Stimulated activated CD4-positive, alpha-beta T cell treated with anti-CD3 and anti-CD28 coated beads, Interleukin-1b, Interleukin-23, amount 100 ng/mL, for 1 hour (primary cell): ENCODE measurements around the gene TAF9.
A peak's percentile ranks its signal among the peaks of the same experiment; 100 is the strongest.
"Not testable (repeated sequence)": the region's sequence is repeated elsewhere in the genome, so short reads cannot be mapped to it uniquely, and the experiment has no call there.

Source experiments
- DNase-seq, 2 donors: peaks; one replicate each; pipeline ENCODE4 v3.0.0-alpha.2; 2020; ENCODE audit warnings: low read depth in 2 of 2

Gene TAF9

DNA sequence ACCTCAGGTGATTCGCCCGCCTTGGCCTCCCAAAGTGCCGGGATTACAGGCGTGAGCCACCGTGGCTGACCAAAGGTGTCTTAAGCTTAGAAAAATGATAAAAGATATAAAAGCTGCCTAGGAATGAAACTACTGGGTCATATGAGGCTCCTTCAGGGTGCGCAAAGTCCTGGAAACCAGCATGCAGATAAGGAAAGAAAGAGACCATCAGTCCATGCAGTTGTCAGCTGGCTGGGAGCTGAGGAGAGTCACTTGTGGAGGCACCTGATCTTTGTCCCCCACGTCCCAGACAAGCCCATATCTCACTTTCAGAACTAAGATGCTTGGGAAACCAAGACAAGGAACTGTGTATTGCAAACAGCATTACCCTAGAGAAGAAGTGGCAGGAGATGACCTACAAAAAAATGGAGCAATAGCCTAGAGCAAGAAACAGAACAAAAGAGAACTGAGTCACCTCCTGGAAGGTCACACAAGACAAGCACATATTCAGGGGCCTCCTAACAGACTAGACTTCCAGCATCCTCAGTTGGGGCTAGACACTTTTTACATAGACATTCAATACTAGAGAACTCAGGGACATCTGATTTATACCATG lies 33.9 kb downstream of the TAF9 start:
- DNase-seq: no peak

DNA sequence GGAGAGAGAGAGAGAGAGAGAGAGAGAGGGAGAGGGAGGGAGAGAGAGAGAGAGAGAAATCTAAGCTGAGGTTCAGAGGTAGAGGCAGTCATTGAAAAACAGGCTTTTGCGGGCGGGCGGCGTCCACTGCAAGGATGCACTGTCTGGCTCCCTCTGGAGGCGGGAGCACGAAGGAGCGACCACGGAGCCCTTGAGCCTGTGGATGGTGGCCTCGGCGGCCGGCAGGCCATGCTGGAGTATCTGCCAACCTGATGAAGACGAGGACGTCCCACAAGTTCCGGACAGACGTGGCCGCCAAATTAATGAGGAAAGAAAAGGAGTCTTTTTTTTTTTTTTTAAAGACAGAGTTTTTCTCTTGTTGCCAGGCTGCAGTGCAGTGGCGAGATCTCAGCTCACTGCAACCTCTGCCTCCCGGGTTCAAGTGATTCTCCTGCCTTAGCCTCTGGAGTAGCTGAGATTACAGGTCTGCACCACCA lies 34.5 kb downstream of the TAF9 start:
- peak; percentile 45 to 50 for DNase-seq

DNA sequence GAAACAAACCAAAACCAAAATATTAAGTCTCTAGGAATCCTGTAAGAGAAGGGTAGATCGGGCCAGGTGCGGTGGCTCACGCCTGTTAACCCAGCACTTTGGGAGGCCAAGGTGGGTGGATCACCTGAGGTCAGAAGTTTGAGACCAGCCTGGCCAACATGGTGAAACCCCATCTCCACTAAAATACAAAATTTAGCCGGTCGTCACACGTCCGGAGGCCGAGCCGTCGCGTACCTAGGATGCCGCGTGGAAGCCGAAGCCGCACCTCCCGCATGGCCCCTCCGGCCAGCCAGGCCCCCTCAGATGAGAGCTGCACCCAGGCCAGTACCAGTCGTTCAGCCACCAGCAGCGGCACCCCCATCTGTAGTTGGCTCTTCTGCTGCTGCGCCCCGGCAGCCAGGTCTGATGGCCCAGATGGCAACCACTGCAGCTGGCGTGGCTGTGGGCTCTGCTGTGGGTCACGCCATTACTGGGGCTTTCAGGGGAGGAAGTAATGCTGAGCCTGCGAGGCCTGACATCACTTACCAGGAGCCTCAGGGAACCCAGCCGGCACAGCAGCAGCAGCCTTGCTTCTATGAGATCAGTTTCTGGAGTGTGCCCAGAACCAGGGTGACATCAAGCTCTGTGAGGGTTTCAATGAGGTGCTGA lies 35.5 kb downstream of the TAF9 start:
- not testable (repeated sequence) for DNase-seq

DNA sequence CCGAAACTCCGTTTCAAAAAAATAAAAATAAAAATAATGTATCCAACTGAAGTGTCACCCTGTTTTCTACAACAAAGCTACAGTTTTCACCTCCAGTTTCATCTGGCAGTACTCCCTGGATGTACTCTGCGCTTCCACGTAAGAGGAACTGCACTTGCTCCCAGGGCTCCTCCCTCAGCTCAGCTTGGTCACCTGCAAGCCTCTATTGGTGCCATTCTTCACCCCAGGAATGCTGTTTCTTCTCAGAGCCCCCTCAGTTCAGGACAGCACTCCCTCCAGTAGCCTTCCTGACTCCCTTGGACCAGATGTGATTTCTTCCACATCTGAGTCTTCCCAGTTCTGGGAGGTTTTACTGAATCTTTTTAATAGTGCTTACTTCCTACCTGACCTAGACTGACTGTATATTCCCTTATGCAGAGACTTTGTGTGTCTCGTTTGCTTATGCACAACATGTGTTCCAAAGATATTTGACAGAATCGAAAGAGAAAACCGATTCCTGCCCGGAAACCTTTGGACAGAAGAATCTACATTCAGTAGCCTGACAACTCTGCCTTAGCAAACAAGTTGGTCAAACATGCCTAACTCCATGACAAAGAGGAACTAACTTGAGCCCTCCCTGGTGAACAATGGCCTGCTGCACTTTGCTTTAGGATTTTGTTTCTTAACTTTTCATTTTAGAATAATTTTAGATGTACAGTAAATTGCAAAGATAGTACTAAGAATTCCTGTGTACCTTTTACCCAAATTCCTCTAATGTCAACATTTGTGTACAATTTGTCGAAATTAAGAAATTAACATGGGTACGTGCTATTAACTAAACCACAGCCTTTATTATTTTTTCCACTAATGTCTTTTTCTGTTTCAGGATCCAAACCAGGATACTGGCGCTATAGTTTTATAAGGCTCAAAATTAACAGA lies 37.5 kb downstream of the TAF9 start:
- DNase-seq: no peak

DNA sequence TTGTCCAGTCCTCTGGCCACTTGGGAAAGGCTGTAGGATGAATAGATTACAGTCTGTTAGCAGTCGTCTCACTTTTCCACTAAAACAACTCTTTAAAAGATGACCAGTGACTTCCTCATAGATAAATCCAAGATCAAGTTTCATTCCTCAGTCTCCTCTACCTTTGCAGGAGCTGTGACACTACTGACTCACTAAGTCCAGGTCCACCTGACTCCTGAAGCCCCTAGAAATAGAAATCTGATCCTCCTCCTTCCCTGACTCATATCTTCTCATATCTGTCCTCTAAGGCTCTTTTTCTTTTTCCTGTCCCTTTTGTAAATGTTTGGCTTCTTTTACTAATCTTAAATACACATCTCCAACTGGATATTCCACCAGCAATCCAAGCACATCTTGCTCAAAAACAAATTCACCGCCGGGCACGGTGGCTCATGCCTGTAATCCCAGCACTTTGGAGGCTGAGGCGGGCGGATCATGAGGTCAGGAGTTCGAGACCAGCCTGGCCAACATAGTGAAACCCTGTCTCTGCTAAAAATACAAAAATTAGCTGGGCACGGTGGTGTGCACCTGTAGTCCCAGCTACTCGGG lies 39.3 kb downstream of the TAF9 start:
- DNase-seq: no peak

DNA sequence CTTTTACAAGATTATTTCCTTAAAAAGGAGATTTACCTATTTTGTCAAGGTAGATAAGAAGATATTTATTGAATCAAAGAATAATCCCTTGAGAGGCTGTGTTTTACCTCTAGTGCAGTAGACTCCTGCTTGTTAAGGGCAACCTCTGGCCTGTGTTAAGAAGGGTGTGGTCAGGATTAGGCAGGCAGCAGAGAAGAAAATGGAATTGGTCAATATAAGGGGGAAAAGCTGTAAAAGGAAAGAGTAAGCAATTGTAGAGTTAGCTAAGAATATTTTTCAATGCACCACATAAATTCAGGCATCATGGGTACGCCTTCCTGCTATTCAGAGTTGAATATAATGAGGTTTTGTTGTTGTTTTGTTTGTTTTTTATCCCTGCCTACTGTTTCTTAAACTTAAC lies 43.0 kb downstream of the TAF9 start:
- DNase-seq: no peak

DNA sequence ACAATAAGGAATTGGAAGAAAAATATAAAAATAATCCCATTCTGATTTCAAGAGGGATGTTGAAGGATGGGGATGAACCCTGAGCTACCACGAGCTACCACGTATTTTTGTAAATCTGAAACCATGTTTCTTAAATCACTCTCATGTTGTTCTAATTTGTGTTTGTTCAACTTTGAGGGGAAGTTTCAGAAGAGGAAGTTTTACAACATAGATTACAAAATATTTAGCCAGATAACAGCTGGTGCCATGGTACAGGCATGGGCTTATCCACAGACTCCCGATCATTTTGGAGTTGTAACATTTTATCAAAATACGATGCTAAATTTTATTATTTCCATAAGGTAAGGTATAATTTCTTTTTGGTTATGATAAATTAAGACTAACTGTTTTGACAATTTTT lies 51.9 kb downstream of the TAF9 start:
- DNase-seq: no peak

DNA sequence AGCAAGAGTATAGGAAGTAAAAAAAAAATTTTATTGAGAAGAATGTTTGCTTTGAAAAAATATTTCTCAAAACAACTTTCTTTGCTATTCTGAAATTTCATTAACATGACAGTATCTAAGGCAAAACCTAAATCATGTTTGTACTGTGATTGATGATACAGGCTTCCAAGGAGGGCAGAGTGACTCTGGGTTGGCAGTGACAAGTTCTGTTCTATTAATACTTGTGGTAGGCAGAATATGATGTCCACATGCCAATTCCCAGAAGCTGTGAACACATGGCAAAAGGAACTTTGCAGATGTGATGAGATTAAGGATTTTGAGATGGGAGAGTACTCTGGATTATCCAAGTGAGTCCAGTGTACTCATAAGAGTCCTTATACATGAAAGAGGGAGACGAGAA lies 53.3 kb downstream of the TAF9 start:
- DNase-seq: no peak
